Fibroblast of lung (primary cell): ENCODE results near the gene FAM107B. TPM values are rescaled to one million over a fixed set of nuclear protein-coding genes. Genes with fewer than 3 reads are reported as not detected.
A peak's percentile ranks its signal among the peaks of the same experiment; 100 is the strongest.

Experiments
- DNase-seq, 2 donors: peaks; one replicate each; pipeline versions ENCODE4 v3.0.0 to v3.0.0-alpha.2; 2010; ENCODE audit warnings: low read depth in 2 of 2
- H2AFZ ChIP-seq: 2 replicates; pipeline ENCODE4 v1.5.1; 2012; ENCODE audit warnings: low read length, control low read depth, inconsistent platforms
- H3K27ac ChIP-seq: 2 replicates; pipeline ENCODE4 v1.5.1; 2011; ENCODE audit warnings: low read length, control low read depth; ENCODE audit not compliant: insufficient read depth
- H3K27me3 ChIP-seq: 2 replicates; pipeline ENCODE4 v1.5.1; 2011; ENCODE audit warnings: mild to moderate bottlenecking, low read length; ENCODE audit not compliant: control insufficient read depth, insufficient read depth
- H3K36me3 ChIP-seq: 2 replicates; pipeline ENCODE4 v1.5.1; 2011; ENCODE audit warnings: low read length; ENCODE audit not compliant: control insufficient read depth, insufficient read depth
- H3K4me1 ChIP-seq: 2 replicates; pipeline ENCODE4 v1.5.1; 2011; ENCODE audit warnings: low read length; ENCODE audit not compliant: control insufficient read depth, insufficient read depth; ENCODE audit errors: extremely low read depth
- H3K4me2 ChIP-seq: 2 replicates; pipeline ENCODE4 v1.5.1; 2011; ENCODE audit warnings: low read length, control low read depth; ENCODE audit not compliant: insufficient read depth; ENCODE audit errors: extremely low read depth
- H3K4me3 ChIP-seq, 4 experiments: fragments of 200-600 bp in 1 of 4; sonication (generic) in 1 of 4; replicated peaks in 1 of 4; 2 replicates each; pipeline ENCODE4 v1.5.1; 2011 to 2016; ENCODE audit warnings: low read length in 4 of 4, low read depth in 3 of 4, mild to moderate bottlenecking in 3 of 4, control low read depth in 2 of 4, inconsistent platforms in 1 of 4, mixed read lengths in 1 of 4; ENCODE audit not compliant: insufficient read depth in 1 of 4; ENCODE audit errors: control extremely low read depth in 1 of 4
- H3K79me2 ChIP-seq: 2 replicates; pipeline ENCODE4 v1.5.1; 2012; ENCODE audit warnings: mild to moderate bottlenecking, low read length, inconsistent platforms; ENCODE audit not compliant: control insufficient read depth, insufficient read depth
- H3K9ac ChIP-seq: 2 replicates; pipeline ENCODE4 v1.5.1; 2011; ENCODE audit warnings: mild to moderate bottlenecking, low read length, control low read depth; ENCODE audit not compliant: insufficient read depth
- H3K9me3 ChIP-seq: 2 replicates; pipeline ENCODE4 v1.5.1; 2012; ENCODE audit warnings: low read depth, low read length; ENCODE audit not compliant: control insufficient read depth, insufficient read depth
- H4K20me1 ChIP-seq: 2 replicates; pipeline ENCODE4 v1.5.1; 2011; ENCODE audit warnings: low read length; ENCODE audit not compliant: control insufficient read depth, insufficient read depth; ENCODE audit errors: extremely low read depth
- EZH2 ChIP-seq: IDR thresholded peaks from 2 replicates; pipeline ENCODE4 v1.5.1; 2012; ENCODE audit warnings: low read length, control low read depth, mild to moderate bottlenecking; ENCODE audit errors: missing control alignments
- polyA plus RNA-seq, 2 donors: library from polyadenylated mRNA; depleted of rRNA in 1 of 2; stranded (reverse) in 1 of 2; unstranded in 1 of 2; fragments of >200 nt; gene quantifications; 2 replicates each; pipeline ENCODE4 v1.2.1, GENCODE V29; 2011 to 2012; ENCODE audit warnings: missing spikeins in 1 of 2
- total RNA-seq: library from RNA; depleted of rRNA; stranded (reverse); fragments of >200 nt; gene quantifications from 2 replicates; pipeline ENCODE4 v1.2.1, GENCODE V29; 2014
- TF ChIP-seq, protein P1 (sequence below), 2 donors: IDR thresholded peaks in 1 of 2; conservative IDR thresholded peaks in 1 of 2; 1 replicate in 1 of 2; 2 replicates in 1 of 2; pipeline ENCODE4 v1.5.1; 2011 to 2012; ENCODE audit warnings: low read length in 2 of 2, control low read depth in 1 of 2, inconsistent platforms in 1 of 2, low read depth in 1 of 2, mild to moderate bottlenecking in 1 of 2

Gene FAM107B
- total and polyA plus RNA-seq, 2 donors (not counting 1 experiment from before 2014, with no cell fraction given), result 29.0 to 36.0 TPM

DNA sequence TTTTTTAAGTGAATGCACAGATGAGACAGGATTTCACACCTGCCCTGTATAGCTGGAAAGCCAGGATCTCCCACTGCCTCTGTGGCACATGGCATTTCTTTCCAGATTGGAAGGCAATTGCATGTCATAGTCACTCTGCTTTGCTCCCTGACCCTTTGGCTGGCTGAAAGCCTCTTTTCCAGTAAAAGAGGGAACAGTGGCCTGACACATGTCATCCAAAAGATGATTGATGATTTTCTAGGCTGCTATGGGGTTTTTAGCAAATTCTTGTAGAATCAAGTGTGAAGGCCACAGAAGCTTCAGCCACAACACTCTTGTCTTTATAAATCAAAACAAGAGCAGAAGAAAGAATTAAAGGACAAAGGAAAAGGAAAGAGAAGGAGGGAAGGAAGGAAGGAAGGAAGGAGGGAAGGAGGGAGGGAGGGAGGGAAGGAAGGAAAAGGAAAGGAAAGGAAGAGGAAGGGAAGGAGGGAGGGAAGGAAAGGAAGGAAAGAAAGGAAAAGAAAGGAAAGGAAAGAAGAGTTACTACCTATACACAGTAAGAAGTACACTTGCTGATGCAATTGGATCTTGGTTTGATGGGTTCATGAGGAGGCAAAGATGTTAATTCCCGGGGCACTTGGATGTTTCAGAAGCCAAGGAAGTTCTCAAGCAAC, 285.0 kb downstream of the FAM107B start:
- H4K20me1 ChIP-seq, result no peaks in the 10 kb centered on the region
- no peak overlapping the region for H3K4me2 ChIP-seq
- H3K4me1 ChIP-seq, result no peaks in the 10 kb centered on the region
- no peaks in the 10 kb centered on the region for H3K79me2 ChIP-seq
- TF ChIP-seq, protein P1, sequence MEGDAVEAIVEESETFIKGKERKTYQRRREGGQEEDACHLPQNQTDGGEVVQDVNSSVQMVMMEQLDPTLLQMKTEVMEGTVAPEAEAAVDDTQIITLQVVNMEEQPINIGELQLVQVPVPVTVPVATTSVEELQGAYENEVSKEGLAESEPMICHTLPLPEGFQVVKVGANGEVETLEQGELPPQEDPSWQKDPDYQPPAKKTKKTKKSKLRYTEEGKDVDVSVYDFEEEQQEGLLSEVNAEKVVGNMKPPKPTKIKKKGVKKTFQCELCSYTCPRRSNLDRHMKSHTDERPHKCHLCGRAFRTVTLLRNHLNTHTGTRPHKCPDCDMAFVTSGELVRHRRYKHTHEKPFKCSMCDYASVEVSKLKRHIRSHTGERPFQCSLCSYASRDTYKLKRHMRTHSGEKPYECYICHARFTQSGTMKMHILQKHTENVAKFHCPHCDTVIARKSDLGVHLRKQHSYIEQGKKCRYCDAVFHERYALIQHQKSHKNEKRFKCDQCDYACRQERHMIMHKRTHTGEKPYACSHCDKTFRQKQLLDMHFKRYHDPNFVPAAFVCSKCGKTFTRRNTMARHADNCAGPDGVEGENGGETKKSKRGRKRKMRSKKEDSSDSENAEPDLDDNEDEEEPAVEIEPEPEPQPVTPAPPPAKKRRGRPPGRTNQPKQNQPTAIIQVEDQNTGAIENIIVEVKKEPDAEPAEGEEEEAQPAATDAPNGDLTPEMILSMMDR (conservative IDR thresholded peaks at IDR 0.05 in 1 of 2, IDR thresholded peaks at IDR 0.05 in 1 of 2; ENCODE audit: low read depth in 1 of 2, low read length in 2 of 2), result no peak
- TF ChIP-seq EZH2, result no peak
- no peaks in the 10 kb centered on the region for H3K27me3 ChIP-seq
- DNase-seq, result no peak
- H3K9me3 ChIP-seq, result no peaks in the 10 kb centered on the region
- no peak overlapping the region for H3K27ac ChIP-seq
- H3K9ac ChIP-seq, result no peak overlapping the region
- H3K36me3 ChIP-seq, result no peaks in the 10 kb centered on the region
- H3K4me3 ChIP-seq, result no peak overlapping the region
- H2AFZ ChIP-seq, result no peak overlapping the region

DNA sequence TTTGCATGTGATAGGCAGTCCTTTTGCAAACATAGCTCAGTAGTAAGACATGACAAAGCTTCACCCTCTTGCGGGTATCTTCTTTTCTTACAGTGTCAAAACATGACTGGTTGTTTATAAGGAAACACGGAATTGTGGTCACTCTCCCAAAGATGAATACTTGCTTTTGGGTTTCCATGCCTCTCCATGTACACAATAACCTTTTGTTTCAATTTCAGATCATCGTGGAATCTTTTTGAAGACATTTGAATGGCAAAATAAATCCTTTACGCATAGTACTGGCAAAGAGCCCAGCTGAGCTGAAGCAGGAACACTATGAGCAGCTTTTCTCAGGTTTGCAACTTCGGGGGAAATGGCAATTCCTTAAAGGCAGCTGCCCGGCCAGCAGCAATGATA, 287.2 kb downstream of the FAM107B start:
- TF ChIP-seq EZH2, result no peak
- TF ChIP-seq, protein P1 (conservative IDR thresholded peaks at IDR 0.05 in 1 of 2, IDR thresholded peaks at IDR 0.05 in 1 of 2; ENCODE audit: low read depth in 1 of 2, low read length in 2 of 2), result no peak
- Histone ChIP-seq H3K4me3 (peak overlapping the region in 1 of 4 experiments; percentile 32), H3K9me3 (no peaks in the 10 kb centered on the region), H2AFZ (no peak overlapping the region), H3K79me2 (no peaks in the 10 kb centered on the region), H3K4me1 (no peaks in the 10 kb centered on the region), H3K4me2 (peak overlapping the region; percentile 30), H3K36me3 (no peaks in the 10 kb centered on the region), H3K9ac (no peak overlapping the region), H4K20me1 (no peaks in the 10 kb centered on the region), H3K27ac (peak overlapping the region; percentile 67), H3K27me3 (no peaks in the 10 kb centered on the region)
- peak; percentile 52 to 91 for DNase-seq

DNA sequence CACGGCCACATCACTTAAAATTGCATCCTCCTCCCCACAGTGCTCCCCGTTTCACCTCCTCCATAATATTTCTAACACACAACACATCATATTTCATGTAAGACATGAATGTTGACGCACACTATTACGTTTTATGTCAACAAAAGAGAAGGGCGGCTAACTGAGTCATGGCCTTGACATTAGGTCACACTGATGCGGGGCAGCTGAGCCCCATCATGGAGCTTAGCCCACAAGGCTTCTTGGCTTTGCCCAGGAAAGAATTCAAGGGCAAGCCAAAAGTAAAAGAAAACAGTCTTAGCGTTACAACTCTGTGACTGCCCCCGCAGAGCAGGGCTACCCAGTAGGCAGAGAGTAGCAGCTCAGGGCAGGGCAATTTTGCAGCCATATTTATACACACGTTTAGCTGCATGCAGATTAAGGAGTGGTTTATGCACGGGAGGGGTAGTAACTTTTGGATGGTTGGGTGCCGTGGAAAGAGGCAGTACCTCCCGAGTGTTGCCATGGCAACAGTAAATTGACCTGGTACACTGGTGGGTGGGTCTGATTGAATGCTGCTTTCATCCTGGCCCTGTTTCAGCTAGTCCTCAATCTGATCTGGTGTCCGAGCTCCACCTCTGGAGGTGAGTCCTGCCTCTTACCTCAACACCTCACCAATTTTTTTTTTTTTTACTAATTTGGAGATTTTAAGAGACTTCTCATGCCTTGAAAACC, 287.8 kb downstream of the FAM107B start:
- Histone ChIP-seq H3K27ac (peak overlapping the region; percentile 67), H3K4me3 (peak overlapping the region in 2 of 4 experiments; percentile 15 to 32), H3K4me2 (peak overlapping the region; percentile 47), H3K4me1 (no peaks in the 10 kb centered on the region), H3K27me3 (no peaks in the 10 kb centered on the region), H3K36me3 (no peaks in the 10 kb centered on the region), H3K79me2 (no peaks in the 10 kb centered on the region), H3K9ac (no peak overlapping the region), H4K20me1 (no peaks in the 10 kb centered on the region), H3K9me3 (no peaks in the 10 kb centered on the region), H2AFZ (no peak overlapping the region)
- peak; percentile 49 to 98 for DNase-seq
- TF ChIP-seq EZH2, result no peak
- TF ChIP-seq, protein P1 (conservative IDR thresholded peaks at IDR 0.05 in 1 of 2, IDR thresholded peaks at IDR 0.05 in 1 of 2; ENCODE audit: low read depth in 1 of 2, low read length in 2 of 2), result no peak
